ENCODE data around the gene MLLT1. TPM values are rescaled to one million over a fixed set of nuclear protein-coding genes. Genes with fewer than 3 reads are reported as not detected.

MLLT1 gene
- total RNA-seq, 4 donors from 2014 or later = 16.9 to 25.8 (median 24.3) TPM

GRCh38 chr19:6209233-6209632 is 70.5 kb downstream of the MLLT1 start:
- 68 to 90% methylated on average over 4 of the region's 4 CpGs for WGBS, 2 donors
- TF ChIP-seq POLR2A (IDR thresholded peaks at IDR 0.05) (no peak), CTCF (IDR thresholded peaks at IDR 0.05) (no peak)
- DNase-seq (ENCODE audit: low spot score in 2 of 2) = peak in 1 of 2 donors; percentile 59
- intact Hi-C loops (cut with DNase I; ENCODE audit: low total_unique reads) = no loop called here
- H3K4me3 ChIP-seq (ENCODE audit: low read depth, poor library complexity, severe bottlenecking) = no peak overlapping the region

GRCh38 chr19:6204866-6205723 is 74.7 kb downstream of the MLLT1 start:
- TF ChIP-seq CTCF (IDR thresholded peaks at IDR 0.05) = no peak
- DNase-seq (ENCODE audit: low spot score in 2 of 2) = peak in 1 of 2 donors; percentile 56
- WGBS, 2 donors = 82 to 92% methylated on average over 19 of the region's 19 CpGs
- intact Hi-C loops (cut with DNase I; ENCODE audit: low total_unique reads) = no loop called here
- no peak overlapping the region for H3K4me3 ChIP-seq (ENCODE audit: low read depth, poor library complexity, severe bottlenecking)

GRCh38 chr19:6204212-6204611 is 75.6 kb downstream of the MLLT1 start:
- WGBS, 2 donors = 29 to 39% methylated on average over 6 of the region's 6 CpGs
- no peak overlapping the region for H3K4me3 ChIP-seq (ENCODE audit: low read depth, poor library complexity, severe bottlenecking)
- no peak for TF ChIP-seq CTCF (IDR thresholded peaks at IDR 0.05)
- TF ChIP-seq POLR2A (IDR thresholded peaks at IDR 0.05) = no peak
- intact Hi-C loops (cut with DNase I; ENCODE audit: low total_unique reads) = no loop called here
- DNase-seq (ENCODE audit: low spot score in 2 of 2) = peak; percentile 70 to 84

GRCh38 chr19:6199240-6199994 is 80.4 kb downstream of the MLLT1 start:
- peak overlapping the region; percentile 64 for H3K4me3 ChIP-seq (ENCODE audit: low read depth, poor library complexity, severe bottlenecking)
- peak; percentile 96 to 100 for DNase-seq (ENCODE audit: low spot score in 2 of 2)
- WGBS, 2 donors = 1% methylated on average over 63 to 67 of the region's 68 CpGs
- TF ChIP-seq CTCF (IDR thresholded peaks at IDR 0.05) (no peak), POLR2A (IDR thresholded peaks at IDR 0.05) (no peak)
- intact Hi-C loops (cut with DNase I; ENCODE audit: low total_unique reads) = no loop called here

- intact Hi-C loops (cut with DNase I; ENCODE audit: low total_unique reads) = no loop called here
- 14 to 25% methylated on average over 8 of the region's 8 CpGs for WGBS, 2 donors
- DNase-seq (ENCODE audit: low spot score in 2 of 2) = no peak
- TF ChIP-seq POLR2A (IDR thresholded peaks at IDR 0.05) (no peak), CTCF (IDR thresholded peaks at IDR 0.05) (no peak)
- peak overlapping the region; percentile 64 for H3K4me3 ChIP-seq (ENCODE audit: low read depth, poor library complexity, severe bottlenecking)
Measured at GRCh38 chr19:6198896-6199239, 80.9 kb downstream of the MLLT1 start.

All from lower leg skin (tissue), 4 donors.